NB4 (cell line): ENCODE results near the gene PLEKHA6.
A peak's percentile ranks its signal among the peaks of the same experiment; 100 is the strongest.

Experiments used
- DNase-seq: peaks from one replicate; pipeline ENCODE4 v3.0.0; 2010; ENCODE audit warnings: low read depth
- H3K4me3 ChIP-seq: one replicate; pipeline ENCODE4 v1.5.1; 2011; ENCODE audit warnings: mild to moderate bottlenecking, low read depth, low read length, moderate library complexity
- MYC ChIP-seq: IDR thresholded peaks from 2 replicates; pipeline ENCODE4 v1.6.1; 2011; ENCODE audit warnings: low read depth, low read length
- POLR2A ChIP-seq: IDR thresholded peaks from 2 replicates; pipeline ENCODE4 v1.6.1; 2011; ENCODE audit warnings: mild to moderate bottlenecking; ENCODE audit not compliant: insufficient read length; ENCODE audit errors: extremely low read depth
- TF ChIP-seq, protein P1 (sequence below): IDR thresholded peaks from 2 replicates; pipeline ENCODE4 v1.6.1; 2011; ENCODE audit warnings: low read depth, low read length
- TF ChIP-seq, protein P2 (sequence below): IDR thresholded peaks from one replicate; pipeline ENCODE4 v1.5.1; 2012; ENCODE audit warnings: low read depth, low read length

The PLEKHA6 gene

DNA sequence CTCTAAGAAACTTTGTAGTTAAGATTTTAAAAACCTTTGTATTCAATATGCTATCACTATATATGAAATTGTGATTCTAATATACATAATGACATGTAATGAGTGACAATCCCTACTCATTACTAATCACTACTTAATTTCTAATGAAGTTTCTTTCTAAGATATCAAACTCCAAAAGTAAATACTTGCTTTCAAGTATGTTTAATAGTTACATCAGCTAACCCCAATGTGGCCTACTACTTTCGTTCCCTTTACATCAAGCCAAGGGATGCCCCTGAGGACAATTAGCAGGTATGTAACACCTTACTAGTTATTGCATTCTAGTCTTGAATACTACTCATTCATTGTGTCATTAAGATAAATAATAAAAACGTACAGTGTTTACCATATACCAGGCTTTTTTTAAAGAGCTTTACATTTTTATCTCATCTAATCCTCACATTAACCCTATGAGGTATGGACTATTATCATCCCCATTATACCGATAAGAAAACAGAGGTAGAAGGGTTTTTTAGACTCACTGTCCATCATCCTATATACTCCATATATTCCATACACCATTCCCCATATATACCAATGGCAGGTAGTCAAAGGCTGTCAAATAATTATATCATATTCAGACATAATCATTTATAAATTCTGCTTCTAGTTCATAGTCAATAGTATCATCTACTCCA, 47.7 kb upstream of the PLEKHA6 start:
- TF ChIP-seq, protein P1, sequence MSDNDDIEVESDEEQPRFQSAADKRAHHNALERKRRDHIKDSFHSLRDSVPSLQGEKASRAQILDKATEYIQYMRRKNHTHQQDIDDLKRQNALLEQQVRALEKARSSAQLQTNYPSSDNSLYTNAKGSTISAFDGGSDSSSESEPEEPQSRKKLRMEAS = no peak
- TF ChIP-seq, protein P2, sequence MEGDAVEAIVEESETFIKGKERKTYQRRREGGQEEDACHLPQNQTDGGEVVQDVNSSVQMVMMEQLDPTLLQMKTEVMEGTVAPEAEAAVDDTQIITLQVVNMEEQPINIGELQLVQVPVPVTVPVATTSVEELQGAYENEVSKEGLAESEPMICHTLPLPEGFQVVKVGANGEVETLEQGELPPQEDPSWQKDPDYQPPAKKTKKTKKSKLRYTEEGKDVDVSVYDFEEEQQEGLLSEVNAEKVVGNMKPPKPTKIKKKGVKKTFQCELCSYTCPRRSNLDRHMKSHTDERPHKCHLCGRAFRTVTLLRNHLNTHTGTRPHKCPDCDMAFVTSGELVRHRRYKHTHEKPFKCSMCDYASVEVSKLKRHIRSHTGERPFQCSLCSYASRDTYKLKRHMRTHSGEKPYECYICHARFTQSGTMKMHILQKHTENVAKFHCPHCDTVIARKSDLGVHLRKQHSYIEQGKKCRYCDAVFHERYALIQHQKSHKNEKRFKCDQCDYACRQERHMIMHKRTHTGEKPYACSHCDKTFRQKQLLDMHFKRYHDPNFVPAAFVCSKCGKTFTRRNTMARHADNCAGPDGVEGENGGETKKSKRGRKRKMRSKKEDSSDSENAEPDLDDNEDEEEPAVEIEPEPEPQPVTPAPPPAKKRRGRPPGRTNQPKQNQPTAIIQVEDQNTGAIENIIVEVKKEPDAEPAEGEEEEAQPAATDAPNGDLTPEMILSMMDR = no peak
- TF ChIP-seq POLR2A (no peak), MYC (no peak)
- peak overlapping the region; percentile 99 for H3K4me3 ChIP-seq
- DNase-seq = no peak

DNA sequence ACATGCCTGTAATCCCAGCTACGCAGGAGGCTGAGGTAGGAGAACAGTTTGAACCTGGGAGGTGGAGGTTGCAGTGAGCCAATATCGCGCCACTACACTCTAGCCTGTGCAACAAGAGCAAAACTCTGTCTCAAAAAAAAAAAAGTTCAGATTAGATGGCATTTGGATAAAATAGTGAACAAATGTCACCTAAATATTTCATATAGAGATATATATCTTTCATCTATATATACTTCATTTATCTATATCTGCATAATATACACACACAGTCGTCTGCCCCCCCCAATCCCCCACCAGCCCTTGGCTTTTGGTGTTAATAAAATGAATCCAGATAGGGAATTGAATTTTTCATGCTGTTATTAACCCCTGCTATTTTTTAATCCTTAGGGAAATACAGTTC, 46.9 kb upstream of the PLEKHA6 start:
- no peak for DNase-seq
- H3K4me3 ChIP-seq = peak overlapping the region; percentile 99
- TF ChIP-seq MYC (no peak), POLR2A (no peak)
- TF ChIP-seq, protein P1 = no peak

DNA sequence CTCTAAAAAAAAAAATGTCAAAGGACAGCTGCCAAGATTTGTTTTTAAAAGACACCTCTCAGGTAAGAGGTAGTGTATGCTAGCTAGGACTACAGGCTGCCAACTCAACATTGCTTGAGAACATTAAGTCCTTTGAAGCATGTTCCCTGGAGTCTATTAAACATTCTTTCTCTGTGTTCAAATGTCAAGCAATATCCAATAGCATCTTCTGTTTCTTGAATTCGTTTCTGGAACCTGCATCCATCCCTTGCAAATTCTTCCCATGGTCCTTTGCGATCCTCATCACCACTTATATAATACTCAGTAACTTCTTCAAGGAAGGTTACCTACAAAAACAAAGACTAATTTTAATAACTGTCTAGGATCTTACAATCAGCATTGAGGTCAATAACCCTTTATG, 46.3 kb upstream of the PLEKHA6 start:
- H3K4me3 ChIP-seq = peak overlapping the region; percentile 99
- DNase-seq = no peak
- TF ChIP-seq, protein P2 = no peak

DNA sequence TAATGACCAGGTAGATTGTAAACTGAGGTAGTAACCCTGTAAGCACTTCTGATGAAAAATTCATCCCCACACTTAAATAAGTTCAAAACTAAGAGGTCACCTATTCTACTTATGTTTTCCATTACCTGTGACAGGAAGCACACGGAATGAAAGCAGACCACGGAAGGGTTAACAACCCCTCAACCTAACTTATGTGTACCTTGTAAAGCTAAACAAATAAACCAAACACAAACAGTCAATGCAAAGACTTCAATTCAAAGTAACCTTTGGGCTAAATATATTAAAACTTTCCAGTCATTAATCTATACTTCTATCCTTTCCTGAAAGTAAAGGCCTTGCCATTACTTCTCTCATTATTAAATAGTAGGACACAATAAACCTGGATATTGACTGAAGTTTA, 44.9 kb upstream of the PLEKHA6 start:
- TF ChIP-seq, protein P1 = no peak
- TF ChIP-seq MYC (no peak), POLR2A (no peak)
- TF ChIP-seq, protein P2 = no peak
- peak overlapping the region; percentile 99 for H3K4me3 ChIP-seq
- no peak for DNase-seq

DNA sequence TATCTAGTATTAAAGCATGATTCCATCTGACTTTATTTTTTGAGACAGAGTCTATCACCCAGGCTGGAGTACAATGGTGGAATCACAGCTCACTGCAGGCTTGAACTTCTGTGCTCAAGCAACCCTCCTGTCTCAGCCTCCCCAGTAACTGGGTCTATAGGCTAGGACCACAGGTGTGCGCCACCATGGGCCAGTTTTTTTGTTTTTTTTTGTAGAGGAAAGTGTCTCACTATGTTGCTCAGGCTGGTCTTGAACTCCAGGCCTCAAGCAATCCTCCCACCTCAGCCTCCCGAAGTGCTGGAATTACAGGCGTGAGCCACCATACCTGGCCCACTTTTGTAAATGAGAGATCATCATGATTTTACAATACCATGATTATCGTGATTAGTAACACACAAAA, 42.7 kb upstream of the PLEKHA6 start:
- no peak for DNase-seq
- TF ChIP-seq, protein P2 = no peak
- TF ChIP-seq MYC = no peak
- TF ChIP-seq, protein P1 = no peak
- TF ChIP-seq POLR2A = no peak
- no peak overlapping the region for H3K4me3 ChIP-seq

DNA sequence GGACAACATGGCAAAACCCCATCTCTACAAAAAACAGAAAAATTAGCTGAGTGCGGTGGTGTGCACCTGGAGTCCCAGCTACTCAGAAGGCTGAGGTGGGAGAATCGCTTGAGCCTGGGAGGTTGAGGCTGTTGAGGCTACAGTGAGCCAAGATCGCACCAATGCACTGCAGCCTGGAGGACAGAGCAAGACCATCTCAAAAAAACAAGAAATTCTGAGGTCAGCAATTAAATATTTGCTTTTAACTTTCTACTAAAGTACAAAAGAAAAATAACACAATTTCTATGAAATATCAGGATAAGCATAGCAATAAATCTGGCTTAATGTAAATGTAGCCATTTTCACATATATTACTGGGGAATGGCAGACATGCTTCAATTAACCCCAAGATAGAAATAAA, 42.0 kb upstream of the PLEKHA6 start:
- TF ChIP-seq MYC = no peak
- TF ChIP-seq POLR2A = no peak
- DNase-seq = no peak
- H3K4me3 ChIP-seq = no peak overlapping the region
